ENCODE results near the gene FBXL7.

DNA sequence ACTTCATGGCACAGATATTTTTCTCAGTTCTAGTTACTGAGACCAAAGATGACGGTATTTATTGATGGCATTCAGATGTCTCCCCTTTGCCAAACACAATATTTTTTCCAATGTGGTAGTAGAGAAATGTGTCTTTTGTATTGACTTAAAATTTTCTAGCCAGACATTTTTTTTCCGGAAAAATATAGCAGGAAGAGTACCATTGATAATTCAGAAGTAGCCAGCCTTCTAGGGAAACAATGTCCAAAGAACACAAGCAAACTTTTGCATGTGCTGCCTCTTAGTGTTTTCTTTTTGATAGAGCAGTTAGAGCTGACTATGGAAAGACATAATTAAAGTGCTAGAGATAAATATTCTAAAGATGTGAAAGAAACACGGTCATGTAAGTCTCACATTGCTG lies 448.2 kb downstream of the FBXL7 start:
- TF ChIP-seq YY1 (IDR thresholded peaks at IDR 0.05; ENCODE audit: low read depth, low read length) (no peak), EZH2 (IDR thresholded peaks at IDR 0.05; ENCODE audit: low read depth, low read length, severe bottlenecking) (no peak), EP300 (IDR thresholded peaks at IDR 0.05; ENCODE audit: borderline replicate concordance in 1 of 2, low read depth in 2 of 2, low read length in 2 of 2) (no peak)

All from H1 (cell line).